Measurements from ENCODE around the gene RAB7A.
"Not testable (repeated sequence)": the region's sequence is repeated elsewhere in the genome, so short reads cannot be mapped to it uniquely, and the experiment has no call there.

The RAB7A gene

GRCh38 chr3:128760042-128760441 lies 34.1 kb downstream of the RAB7A start:
- DNase-seq (ENCODE audit: low read depth), result no peak

- no peak for DNase-seq (ENCODE audit: low read depth)
Measured at GRCh38 chr3:128760881-128761280, 34.9 kb downstream of the RAB7A start.

- no peak for DNase-seq (ENCODE audit: low read depth)
Measured at GRCh38 chr3:128761392-128761791, 35.4 kb downstream of the RAB7A start.

- DNase-seq (ENCODE audit: low read depth), result no peak
Measured at GRCh38 chr3:128763967-128764366, 38.0 kb downstream of the RAB7A start.

- DNase-seq (ENCODE audit: low read depth), result no peak
Measured at GRCh38 chr3:128764863-128765262, 38.9 kb downstream of the RAB7A start.

- DNase-seq (ENCODE audit: low read depth), result no peak
Measured at GRCh38 chr3:128767094-128767750, 41.2 kb downstream of the RAB7A start.

- no peak for DNase-seq (ENCODE audit: low read depth)
Measured at GRCh38 chr3:128768471-128768870, 42.5 kb downstream of the RAB7A start.

GRCh38 chr3:128770387-128770786 lies 44.4 kb downstream of the RAB7A start:
- DNase-seq (ENCODE audit: low read depth), result no peak

GRCh38 chr3:128773189-128773588 lies 47.2 kb downstream of the RAB7A start:
- DNase-seq (ENCODE audit: low read depth), result not testable (repeated sequence)

- DNase-seq (ENCODE audit: low read depth), result not testable (repeated sequence)
Measured at GRCh38 chr3:128773592-128773991, 47.6 kb downstream of the RAB7A start.

- no peak for DNase-seq (ENCODE audit: low read depth)
Measured at GRCh38 chr3:128775241-128775640, 49.3 kb downstream of the RAB7A start.

- DNase-seq (ENCODE audit: low read depth), result no peak
Measured at GRCh38 chr3:128775906-128776542, 50.0 kb downstream of the RAB7A start.

- no peak for DNase-seq (ENCODE audit: low read depth)
Measured at GRCh38 chr3:128780101-128780837, 54.3 kb downstream of the RAB7A start.

- DNase-seq (ENCODE audit: low read depth), result no peak
Measured at GRCh38 chr3:128781164-128781563, 55.2 kb downstream of the RAB7A start.

GRCh38 chr3:128782282-128783146 lies 56.5 kb downstream of the RAB7A start:
- DNase-seq (ENCODE audit: low read depth), result no peak

GRCh38 chr3:128783774-128784173 lies 57.8 kb downstream of the RAB7A start:
- DNase-seq (ENCODE audit: low read depth), result no peak

GRCh38 chr3:128784232-128784631 lies 58.2 kb downstream of the RAB7A start:
- DNase-seq (ENCODE audit: low read depth), result no peak

- DNase-seq (ENCODE audit: low read depth), result no peak
Measured at GRCh38 chr3:128784843-128785242, 58.9 kb downstream of the RAB7A start.

- DNase-seq (ENCODE audit: low read depth), result peak; percentile 56
Measured at GRCh38 chr3:128786434-128787020, 60.5 kb downstream of the RAB7A start.

GRCh38 chr3:128787256-128788253 lies 61.6 kb downstream of the RAB7A start:
- peak; percentile 18 for DNase-seq (ENCODE audit: low read depth)

All from fibroblast of gingiva (primary cell).